Lung (tissue), 12 donors: ENCODE measurements around the gene ZNF750. TPM values are rescaled to one million over a fixed set of nuclear protein-coding genes. Genes with fewer than 3 reads are reported as not detected.

Source experiments
- ATAC-seq: fragments of 200-7000 bp; cut with Tn5 transposase; one replicate; pipeline ENCODE4 v1.9.1; 2020; ENCODE audit warnings: moderate number of reproducible peaks; ENCODE audit not compliant: insufficient read depth, low FRiP score
- DNase-seq, 3 donors: peaks; one replicate each; pipeline ENCODE4 v3.0.0-alpha.2; 2013 to 2017
- H3K27ac ChIP-seq, 2 donors: one replicate each; pipeline ENCODE4 v1.5.1; 2013; ENCODE audit warnings: mild to moderate bottlenecking in 2 of 2, moderate library complexity in 2 of 2, control low read depth in 1 of 2, inconsistent platforms in 1 of 2, low read depth in 1 of 2, low read length in 1 of 2
- H3K27me3 ChIP-seq, 3 donors: one replicate each; pipeline ENCODE4 v1.5.1; 2013; ENCODE audit warnings: low read length in 2 of 3; ENCODE audit not compliant: control insufficient read depth in 3 of 3, insufficient read depth in 3 of 3
- H3K36me3 ChIP-seq, 4 donors: one replicate each; pipeline ENCODE4 v1.5.1; 2013; ENCODE audit warnings: low read length in 4 of 4, mild to moderate bottlenecking in 1 of 4, moderate library complexity in 1 of 4; ENCODE audit not compliant: control insufficient read depth in 4 of 4, insufficient read depth in 4 of 4
- H3K4me1 ChIP-seq, 5 donors: one replicate each; pipeline ENCODE4 v1.5.1; 2013; ENCODE audit warnings: low read length in 5 of 5, mild to moderate bottlenecking in 2 of 5, moderate library complexity in 1 of 5; ENCODE audit not compliant: control insufficient read depth in 5 of 5, insufficient read depth in 5 of 5
- H3K4me3 ChIP-seq: one replicate; pipeline ENCODE4 v1.5.1; 2013; ENCODE audit warnings: mild to moderate bottlenecking, control low read depth, moderate library complexity
- H3K9ac ChIP-seq, 2 donors: one replicate each; pipeline ENCODE4 v1.5.1; 2013; ENCODE audit warnings: low read length in 2 of 2, control low read depth in 1 of 2; ENCODE audit not compliant: insufficient read depth in 1 of 2
- H3K9me3 ChIP-seq, 4 donors: one replicate each; pipeline ENCODE4 v1.5.1; 2013; ENCODE audit warnings: low read length in 3 of 4, mild to moderate bottlenecking in 1 of 4, moderate library complexity in 1 of 4; ENCODE audit not compliant: control insufficient read depth in 4 of 4, insufficient read depth in 3 of 4
- CTCF ChIP-seq: IDR thresholded peaks from 2 replicates; pipeline ENCODE4 v1.5.1; 2012; ENCODE audit warnings: mild to moderate bottlenecking; ENCODE audit errors: control extremely low read depth, extremely low read depth
- WGBS, 2 donors: extraction: QIAGEN DNeasy Blood & Tissue Kit; methylation state at CpG; one replicate each; pipeline ENCODE4 v1.1.7; 2013; 5-methylcytosine and 5-hydroxymethylcytosine counted together
- polyA plus RNA-seq, 2 donors: library from polyadenylated mRNA; stranded (reverse); fragments of 200-250 nt; gene quantifications; one replicate each; pipeline ENCODE4 v1.2.1, GENCODE V29; 2013
- total RNA-seq, 2 donors: library from RNA; depleted of rRNA in 1 of 2; stranded (reverse); fragments of >200 nt in 1 of 2; gene quantifications; one replicate each; pipeline ENCODE4 v1.2.1, GENCODE V29; 2014 to 2021
- donor health status: control.
- donor health status: control.
- donor health status: Bipolar disorder and iron deficiency.
- donor health status: healthy.
- donor health status: DM: yes; HTN: yes; CAD: no.

Gene ZNF750
- total and polyA plus RNA-seq, 4 donors: 1.3 to 4.4 (median 1.9) TPM

GRCh38 chr17:82822281-82822680 is 17.5 kb downstream of the ZNF750 start:
- no peaks in the 10 kb centered on the region for H3K4me1 ChIP-seq
- TF ChIP-seq CTCF: no peak
- no peak overlapping the region for H3K9ac ChIP-seq
- WGBS, 2 donors: 93 to 94% methylated on average over 16 of the region's 16 CpGs
- no peak overlapping the region for H3K4me3 ChIP-seq
- ATAC-seq: no peak
- peaks cover 0 to 30% (median 11%) of the 10 kb centered on the region in 4 donors for H3K36me3 ChIP-seq
- no peak overlapping the region for H3K27ac ChIP-seq
- no peak for DNase-seq
- H3K9me3 ChIP-seq: peaks cover 0 to 7% (median under 1%) of the 10 kb centered on the region in 4 donors
- H3K27me3 ChIP-seq: no peaks in the 10 kb centered on the region

GRCh38 chr17:82821554-82821953 is 18.3 kb downstream of the ZNF750 start:
- WGBS, 2 donors: 98 to 99% methylated on average over 2 of the region's 2 CpGs
- Histone ChIP-seq H3K4me3 (no peak overlapping the region), H3K9ac (no peak overlapping the region), H3K4me1 (no peaks in the 10 kb centered on the region), H3K9me3 (peaks cover 0 to 7% (median under 1%) of the 10 kb centered on the region in 4 donors), H3K27me3 (no peaks in the 10 kb centered on the region), H3K36me3 (peaks cover 0 to 30% (median 11%) of the 10 kb centered on the region in 4 donors), H3K27ac (no peak overlapping the region)
- TF ChIP-seq CTCF: no peak
- DNase-seq: no peak
- no peak for ATAC-seq

GRCh38 chr17:82820278-82821251 is 19.3 kb downstream of the ZNF750 start:
- Histone ChIP-seq H3K27ac (no peak overlapping the region), H3K36me3 (peaks cover 0 to 37% (median 13%) of the 10 kb centered on the region in 4 donors), H3K4me3 (no peak overlapping the region), H3K9me3 (peaks cover 0 to 7% (median under 1%) of the 10 kb centered on the region in 4 donors), H3K4me1 (no peaks in the 10 kb centered on the region), H3K27me3 (no peaks in the 10 kb centered on the region), H3K9ac (no peak overlapping the region)
- DNase-seq: no peak
- ATAC-seq: no peak
- TF ChIP-seq CTCF: no peak
- 98 to 99% methylated on average over 5 of the region's 5 CpGs for WGBS, 2 donors
